ENCODE measurements around the gene COL13A1.

GRCh38 chr10:69962746-69963135 is 161.0 kb downstream of the COL13A1 start:
- TF ChIP-seq CTCF (IDR thresholded peaks at IDR 0.05) (no peak), POLR2A (IDR thresholded peaks at IDR 0.05) (no peak)
